K562 (cell line): ENCODE results near the gene MME. TPM values are rescaled to one million over a fixed set of nuclear protein-coding genes. Genes with fewer than 3 reads are reported as not detected.

Experiments used
- BRCA1 ChIP-seq, 2 experiments: fragments of 450-650 bp in 1 of 2; sonication (generic) in 1 of 2; formaldehyde crosslinking in 1 of 2; IDR thresholded peaks; 2 replicates each; pipeline versions ENCODE4 v1.5.0 to v1.6.1; 2017 to 2020; ENCODE audit warnings: mild to moderate bottlenecking in 1 of 2, missing genetic modification reagents in 1 of 2
- CBFB ChIP-seq: sonication (generic); formaldehyde crosslinking; IDR thresholded peaks from 2 replicates; pipeline ENCODE4 v1.4.0; 2020; ENCODE audit warnings: mild to moderate bottlenecking, missing genetic modification reagents
- CREB3 ChIP-seq: fragments of 450-650 bp; conservative IDR thresholded peaks from 2 replicates; pipeline ENCODE4 v1.6.1; 2016; ENCODE audit warnings: missing genetic modification characterization, low read depth, mild to moderate bottlenecking, missing compliant biosample characterization, moderate library complexity
- E2F8 ChIP-seq: fragments of 450-650 bp; IDR thresholded peaks from 2 replicates; pipeline ENCODE4 v1.7.1; 2018; ENCODE audit warnings: mild to moderate bottlenecking, low read depth; ENCODE audit not compliant: partially characterized antibody
- EGR1 ChIP-seq: fragments of 450-650 bp; conservative IDR thresholded peaks from 2 replicates; pipeline ENCODE4 v1.6.1; 2017; ENCODE audit warnings: mild to moderate bottlenecking
- ELF1 ChIP-seq: fragments of 200-800 bp; sonication (Bioruptor generic); IDR thresholded peaks from 2 replicates; pipeline ENCODE4 v1.6.1; 2016; ENCODE audit warnings: missing genetic modification characterization, missing compliant biosample characterization
- GATAD2B ChIP-seq: fragments of 450-650 bp; IDR thresholded peaks from 2 replicates; pipeline ENCODE4 v1.6.1; 2017; ENCODE audit warnings: mild to moderate bottlenecking, borderline replicate concordance
- HNRNPK ChIP-seq: fragments of 200-400 bp; formaldehyde crosslinking; IDR thresholded peaks from one replicate; pipeline ENCODE4 v1.6.1; 2018; ENCODE audit warnings: mild to moderate bottlenecking, low read depth, low read length; ENCODE audit not compliant: poor library complexity, severe bottlenecking
- HNRNPL ChIP-seq: fragments of 200-400 bp; formaldehyde crosslinking; IDR thresholded peaks from 2 replicates; pipeline ENCODE4 v1.6.1; 2017; ENCODE audit warnings: low read depth, mild to moderate bottlenecking, low read length
- HNRNPLL ChIP-seq: fragments of 200-400 bp; formaldehyde crosslinking; IDR thresholded peaks from 2 replicates; pipeline ENCODE4 v1.6.1; 2017; ENCODE audit warnings: low read length, low read depth, mild to moderate bottlenecking; ENCODE audit not compliant: poor library complexity, severe bottlenecking
- POLR2AphosphoS5 ChIP-seq: IDR thresholded peaks from 2 replicates; pipeline ENCODE4 v1.6.1; 2011; ENCODE audit warnings: mild to moderate bottlenecking, low read depth, low read length, moderate library complexity; ENCODE audit not compliant: control insufficient read depth, insufficient read depth
- RFX5 ChIP-seq: IDR thresholded peaks from 2 replicates; pipeline ENCODE4 v1.6.1; 2011; ENCODE audit warnings: low read depth, mild to moderate bottlenecking, improper control_type of control experiment, low read length
- RNF2 ChIP-seq: sonication (generic); IDR thresholded peaks from 2 replicates; pipeline ENCODE4 v1.6.1; 2016
- RUNX1 ChIP-seq: sonication (generic); IDR thresholded peaks from 2 replicates; pipeline ENCODE4 v1.6.1; 2016; ENCODE audit warnings: antibody characterized with exemption, low read depth
- SRSF1 ChIP-seq: fragments of 200-400 bp; formaldehyde crosslinking; IDR thresholded peaks from 2 replicates; pipeline ENCODE4 v1.6.1; 2017; ENCODE audit warnings: mild to moderate bottlenecking, low read depth, low read length, moderate library complexity
- XRCC5 ChIP-seq: fragments of 200-400 bp; formaldehyde crosslinking; IDR thresholded peaks from 2 replicates; pipeline ENCODE4 v1.6.1; 2017; ENCODE audit warnings: low read depth, mild to moderate bottlenecking, low read length
- ZFP1 ChIP-seq: fragments of 450-650 bp; formaldehyde crosslinking; IDR thresholded peaks from 2 replicates; pipeline ENCODE4 v1.4.0; 2020; ENCODE audit warnings: mild to moderate bottlenecking, mixed read lengths
- ZFP30 ChIP-seq: fragments of 250-450 bp; sonication (Bioruptor Pico); IDR thresholded peaks from 2 replicates; pipeline ENCODE4 v1.8.0; 2022; ENCODE audit warnings: moderate library complexity, mild to moderate bottlenecking, inconsistent platforms, borderline replicate concordance
- ZNF146 ChIP-seq: IDR thresholded peaks from one replicate; pipeline ENCODE4 v1.6.1; 2018; ENCODE audit warnings: missing compliant biosample characterization; ENCODE audit not compliant: unreplicated experiment
- ZNF224 ChIP-seq: sonication (generic); formaldehyde crosslinking; IDR thresholded peaks from 2 replicates; pipeline ENCODE4 v1.8.0; 2022; ENCODE audit warnings: mild to moderate bottlenecking, missing genetic modification reagents
- ZNF445 ChIP-seq: fragments of 250-450 bp; sonication (Bioruptor Pico); IDR thresholded peaks from 2 replicates; pipeline ENCODE4 v1.4.0; 2020; ENCODE audit warnings: low read depth, mild to moderate bottlenecking, moderate library complexity
- ZNF561 ChIP-seq: fragments of 450-650 bp; formaldehyde crosslinking; conservative IDR thresholded peaks from 2 replicates; pipeline ENCODE4 v1.4.0; 2020; ENCODE audit warnings: mild to moderate bottlenecking, moderate library complexity
- ZNF57 ChIP-seq: fragments of 450-650 bp; formaldehyde crosslinking; IDR thresholded peaks from 2 replicates; pipeline ENCODE4 v1.4.0; 2020; ENCODE audit warnings: mild to moderate bottlenecking, moderate library complexity
- polyA plus RNA-seq, 8 experiments: library from polyadenylated mRNA; depleted of rRNA in 4 of 8; stranded (reverse) in 5 of 8; unstranded in 3 of 8; fragments of >200 nt; fragmentation: Nextera tagmentation in 2 of 8; fragmentation: Illumina TruSeq in 1 of 8; extraction: Ambion mirVana in 2 of 8; extraction: Trizol in 1 of 8; gene quantifications; 2 replicates each; pipeline versions ENCODE4 v1.2.1 to v1.2.3, GENCODE V29; 2011 to 2014; ENCODE audit warnings: inconsistent platforms in 1 of 8, missing spikeins in 1 of 8
- total RNA-seq, 7 experiments: library from RNA; depleted of rRNA in 6 of 7; stranded (reverse); fragments of >200 nt in 6 of 7; fragmentation: Illumina TruSeq in 2 of 7; extraction: Trizol in 2 of 7; gene quantifications; 2 replicates each; pipeline versions ENCODE4 v1.2.1 to v1.2.3, GENCODE V29; 2011 to 2021; ENCODE audit warnings: low replicate concordance in 1 of 7
- TF ChIP-seq, protein P1 (sequence below), 3 experiments: IDR thresholded peaks in 2 of 3; conservative IDR thresholded peaks in 1 of 3; 2 replicates each; pipeline ENCODE4 v1.5.1; 2011 to 2012; ENCODE audit warnings: low read length in 3 of 3, mild to moderate bottlenecking in 3 of 3, control low read depth in 2 of 3, improper control_type of control experiment in 1 of 3, inconsistent platforms in 1 of 3, low read depth in 1 of 3, mixed read lengths in 1 of 3, moderate library complexity in 1 of 3; ENCODE audit not compliant: insufficient read depth in 2 of 3
- TF ChIP-seq, protein P2 (sequence below): fragments of 250-450 bp; sonication (Bioruptor Pico); IDR thresholded peaks from 2 replicates; pipeline ENCODE4 v1.9.0; 2021; ENCODE audit warnings: mild to moderate bottlenecking

MME gene
- total and polyA plus RNA-seq, 9 of the 15 experiments (the other 6 are each of a cell fraction or from before 2014, with no cell fraction given) = 0.80 to 8.6 (median 2.5) TPM

GRCh38 chr3:155070932-155071387 is 9.2 kb upstream of the MME start (continued):
- TF ChIP-seq SRSF1 (no peak), EGR1 (no peak), CREB3 (tag) (no peak), RNF2 (no peak), CBFB (CRISPR knock-in tag) (no peak), HNRNPK (no peak), ZNF146 (CRISPR knock-in tag) (no peak), BRCA1 (IDR thresholded peaks at IDR 0.05) (no peak), BRCA1 (CRISPR knock-in tag; IDR thresholded peaks at IDR 0.05) (no peak), E2F8 (no peak), ZNF561 (CRISPR knock-in tag) (no peak), XRCC5 (no peak), RUNX1 (no peak), HNRNPLL (no peak), ZNF57 (CRISPR knock-in tag) (no peak), GATAD2B (no peak), ZNF445 (no peak), ZFP1 (CRISPR knock-in tag) (no peak), POLR2AphosphoS5 (no peak), ZFP30 (no peak), HNRNPL (no peak), ZNF224 (CRISPR knock-in tag) (no peak), RFX5 (no peak), ELF1 (tag) (no peak)
- TF ChIP-seq, protein P1, sequence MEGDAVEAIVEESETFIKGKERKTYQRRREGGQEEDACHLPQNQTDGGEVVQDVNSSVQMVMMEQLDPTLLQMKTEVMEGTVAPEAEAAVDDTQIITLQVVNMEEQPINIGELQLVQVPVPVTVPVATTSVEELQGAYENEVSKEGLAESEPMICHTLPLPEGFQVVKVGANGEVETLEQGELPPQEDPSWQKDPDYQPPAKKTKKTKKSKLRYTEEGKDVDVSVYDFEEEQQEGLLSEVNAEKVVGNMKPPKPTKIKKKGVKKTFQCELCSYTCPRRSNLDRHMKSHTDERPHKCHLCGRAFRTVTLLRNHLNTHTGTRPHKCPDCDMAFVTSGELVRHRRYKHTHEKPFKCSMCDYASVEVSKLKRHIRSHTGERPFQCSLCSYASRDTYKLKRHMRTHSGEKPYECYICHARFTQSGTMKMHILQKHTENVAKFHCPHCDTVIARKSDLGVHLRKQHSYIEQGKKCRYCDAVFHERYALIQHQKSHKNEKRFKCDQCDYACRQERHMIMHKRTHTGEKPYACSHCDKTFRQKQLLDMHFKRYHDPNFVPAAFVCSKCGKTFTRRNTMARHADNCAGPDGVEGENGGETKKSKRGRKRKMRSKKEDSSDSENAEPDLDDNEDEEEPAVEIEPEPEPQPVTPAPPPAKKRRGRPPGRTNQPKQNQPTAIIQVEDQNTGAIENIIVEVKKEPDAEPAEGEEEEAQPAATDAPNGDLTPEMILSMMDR (IDR thresholded peaks at IDR 0.05 in 2 of 3, conservative IDR thresholded peaks at IDR 0.05 in 1 of 3; ENCODE audit: insufficient read depth in 2 of 3, low read depth in 1 of 3, low read length in 3 of 3) = no peak
- TF ChIP-seq, protein P2, sequence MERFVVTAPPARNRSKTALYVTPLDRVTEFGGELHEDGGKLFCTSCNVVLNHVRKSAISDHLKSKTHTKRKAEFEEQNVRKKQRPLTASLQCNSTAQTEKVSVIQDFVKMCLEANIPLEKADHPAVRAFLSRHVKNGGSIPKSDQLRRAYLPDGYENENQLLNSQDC = no peak
